Type B pancreatic cell (in vitro differentiated cells): ENCODE measurements around the gene BTBD9. TPM values are rescaled to one million over a fixed set of nuclear protein-coding genes. Genes with fewer than 3 reads are reported as not detected.
A peak's percentile ranks its signal among the peaks of the same experiment; 100 is the strongest.

Experiments used
- DNase-seq: peaks from one replicate; pipeline ENCODE4 v3.0.0; 2021; ENCODE audit warnings: mixed read lengths; ENCODE audit not compliant: unreplicated experiment; ENCODE audit errors: extremely low spot score
- H3K27ac Mint-ChIP-seq: 2 replicates; pipeline ENCODE4 v1.8.0; 2021; ENCODE audit warnings: mild to moderate bottlenecking, mixed read lengths
- H3K27me3 Mint-ChIP-seq: 2 replicates; pipeline ENCODE4 v1.8.0; 2021; ENCODE audit warnings: mixed read lengths
- H3K36me3 Mint-ChIP-seq: 2 replicates; pipeline ENCODE4 v1.8.0; 2021; ENCODE audit warnings: mixed read lengths
- H3K4me1 Mint-ChIP-seq: one replicate; pipeline ENCODE4 v1.8.0; 2021; ENCODE audit warnings: mixed read lengths; ENCODE audit not compliant: unreplicated experiment
- H3K4me3 Mint-ChIP-seq: 2 replicates; pipeline ENCODE4 v1.8.0; 2021; ENCODE audit warnings: mild to moderate bottlenecking, mixed read lengths
- H3K9me3 Mint-ChIP-seq: 2 replicates; pipeline ENCODE4 v1.8.0; 2021; ENCODE audit warnings: mixed read lengths
- CTCF ChIP-seq: fragments of 200-600 bp; sonication (generic); conservative IDR thresholded peaks from 2 replicates; pipeline ENCODE4 v1.5.0; 2021; ENCODE audit warnings: antibody characterized with exemption, mild to moderate bottlenecking
- total RNA-seq: library from RNA; stranded (reverse); gene quantifications from 2 replicates; pipeline ENCODE4 v1.2.1, GENCODE V29; 2021; ENCODE audit warnings: low replicate concordance

BTBD9 gene
- total RNA-seq, 1 donor from 2014 or later, result 14.9 TPM

DNA sequence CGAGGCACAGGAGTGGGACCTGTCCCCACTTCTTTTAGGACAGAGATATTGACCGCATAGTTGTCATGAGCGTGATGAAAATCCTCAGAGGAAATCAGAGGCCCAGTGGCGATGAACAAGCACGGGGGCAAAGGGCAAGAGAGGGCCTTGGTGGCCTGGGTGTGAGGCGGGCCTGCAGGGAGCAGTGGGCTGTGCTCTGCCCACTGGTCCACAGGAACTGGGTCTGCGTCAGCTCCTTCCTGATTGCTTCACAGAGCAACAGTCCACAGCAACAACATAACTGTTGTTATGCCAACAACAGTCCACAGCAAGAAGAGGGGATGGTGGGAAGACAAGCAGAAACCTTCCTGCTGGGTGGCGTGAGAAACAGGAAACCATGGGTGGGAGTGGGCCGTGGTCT lies 484.6 kb downstream of the BTBD9 start:
- H3K4me1 Mint-ChIP-seq, result peaks cover 11% of the 10 kb centered on the region
- H3K27me3 Mint-ChIP-seq, result no peaks in the 10 kb centered on the region
- H3K4me3 Mint-ChIP-seq, result no peak overlapping the region
- peaks cover 2% of the 10 kb centered on the region for H3K9me3 Mint-ChIP-seq
- no peak for TF ChIP-seq CTCF
- peak overlapping the region; percentile 76 for H3K27ac Mint-ChIP-seq
- DNase-seq, result no peak
- peaks cover 13% of the 10 kb centered on the region for H3K36me3 Mint-ChIP-seq

DNA sequence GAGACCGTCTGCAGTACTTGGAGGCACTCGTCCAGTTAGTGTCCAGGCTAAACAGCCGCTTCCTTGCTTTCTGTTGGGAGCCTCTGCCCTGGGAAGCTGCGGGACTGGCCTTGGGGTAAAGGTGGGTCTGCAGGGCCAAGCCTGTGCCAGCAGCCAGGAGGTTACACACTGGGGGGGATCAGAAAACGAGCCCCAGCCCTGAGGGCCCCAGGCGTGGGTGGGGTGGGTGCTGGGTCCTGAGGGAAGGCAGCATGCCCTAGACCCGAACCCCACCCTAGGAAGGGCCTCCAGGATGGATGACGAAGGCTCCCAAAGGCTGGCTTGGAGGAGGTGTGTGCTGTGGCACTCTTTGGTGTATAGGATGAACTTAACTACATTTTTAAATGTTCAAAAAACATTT lies 485.0 kb downstream of the BTBD9 start:
- no peak for DNase-seq
- Mint-ChIP-seq H3K4me1 (peaks cover 11% of the 10 kb centered on the region), H3K27me3 (no peaks in the 10 kb centered on the region), H3K4me3 (no peak overlapping the region), H3K27ac (peak overlapping the region; percentile 76), H3K9me3 (no peaks in the 10 kb centered on the region), H3K36me3 (peaks cover 10% of the 10 kb centered on the region)
- TF ChIP-seq CTCF, result no peak

DNA sequence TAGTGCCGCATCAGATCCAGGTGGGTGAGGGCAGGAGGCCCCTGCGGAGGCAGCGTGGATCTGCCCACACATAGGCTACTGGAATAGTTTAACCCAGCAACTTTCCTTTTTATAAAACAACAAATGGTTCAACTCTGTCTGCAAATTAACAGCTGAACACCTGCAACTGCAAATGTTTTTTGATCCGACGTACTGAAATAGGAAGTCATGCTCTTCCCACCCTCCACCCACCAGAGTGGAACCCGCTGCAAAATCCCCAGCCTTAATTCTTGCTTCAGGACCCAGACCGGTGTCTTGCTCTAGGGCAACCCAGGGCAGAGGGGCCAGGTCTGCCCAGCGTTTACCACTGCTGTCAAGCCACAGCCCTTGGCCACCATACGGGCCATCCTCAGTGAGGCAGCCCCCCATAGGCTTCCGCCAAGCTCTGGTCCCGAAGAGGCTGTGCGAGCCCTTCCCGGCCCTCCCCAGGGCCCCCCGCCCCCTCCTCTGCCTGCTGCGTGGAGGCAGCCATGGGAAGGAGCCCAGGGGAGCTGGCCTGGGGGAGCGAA lies 485.9 kb downstream of the BTBD9 start:
- H3K4me1 Mint-ChIP-seq, result peaks cover 17% of the 10 kb centered on the region
- no peaks in the 10 kb centered on the region for H3K27me3 Mint-ChIP-seq
- no peak overlapping the region for H3K27ac Mint-ChIP-seq
- H3K4me3 Mint-ChIP-seq, result no peak overlapping the region
- DNase-seq, result no peak
- peaks cover 9% of the 10 kb centered on the region for H3K36me3 Mint-ChIP-seq
- H3K9me3 Mint-ChIP-seq, result no peaks in the 10 kb centered on the region
- no peak for TF ChIP-seq CTCF

- Mint-ChIP-seq H3K27me3 (no peaks in the 10 kb centered on the region), H3K4me1 (peaks cover 23% of the 10 kb centered on the region), H3K9me3 (no peaks in the 10 kb centered on the region), H3K27ac (no peak overlapping the region), H3K36me3 (peaks cover 5% of the 10 kb centered on the region), H3K4me3 (no peak overlapping the region)
- no peak for DNase-seq
- TF ChIP-seq CTCF, result no peak
Measured at GRCh38 chr6:38153076-38153797, 486.5 kb downstream of the BTBD9 start.

DNA sequence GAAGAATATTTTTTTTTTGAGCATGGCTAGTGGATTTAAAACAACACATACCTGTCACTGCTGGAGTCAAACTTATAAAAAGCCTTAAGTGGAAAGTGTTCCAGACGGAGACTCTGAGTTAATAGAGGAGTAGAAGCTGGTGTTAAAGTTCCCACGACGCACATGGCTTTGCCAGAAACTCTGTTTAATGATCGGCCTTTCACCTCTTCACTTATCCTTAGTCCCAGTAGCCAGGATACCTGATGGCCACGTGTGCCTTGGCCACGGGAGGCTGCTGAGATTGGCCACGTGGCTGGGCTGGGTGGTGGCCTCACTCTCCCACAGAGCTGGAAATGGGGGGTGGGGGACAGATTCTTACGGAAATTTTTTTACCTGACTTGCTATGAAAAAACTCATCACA lies 487.1 kb downstream of the BTBD9 start:
- Mint-ChIP-seq H3K4me3 (no peak overlapping the region), H3K4me1 (peaks cover 26% of the 10 kb centered on the region), H3K27ac (no peak overlapping the region), H3K36me3 (no peaks in the 10 kb centered on the region), H3K27me3 (no peaks in the 10 kb centered on the region), H3K9me3 (no peaks in the 10 kb centered on the region)
- DNase-seq, result no peak
- no peak for TF ChIP-seq CTCF
